Measurements from ENCODE around the gene SLC35D1. TPM values are rescaled to one million over a fixed set of nuclear protein-coding genes. Genes with fewer than 3 reads are reported as not detected.
"Not testable (repeated sequence)": the region's sequence is repeated elsewhere in the genome, so short reads cannot be mapped to it uniquely, and the experiment has no call there.

SLC35D1 gene
- total RNA-seq (ENCODE audit: insufficient read depth, low replicate concordance): 15.9 TPM

DNA sequence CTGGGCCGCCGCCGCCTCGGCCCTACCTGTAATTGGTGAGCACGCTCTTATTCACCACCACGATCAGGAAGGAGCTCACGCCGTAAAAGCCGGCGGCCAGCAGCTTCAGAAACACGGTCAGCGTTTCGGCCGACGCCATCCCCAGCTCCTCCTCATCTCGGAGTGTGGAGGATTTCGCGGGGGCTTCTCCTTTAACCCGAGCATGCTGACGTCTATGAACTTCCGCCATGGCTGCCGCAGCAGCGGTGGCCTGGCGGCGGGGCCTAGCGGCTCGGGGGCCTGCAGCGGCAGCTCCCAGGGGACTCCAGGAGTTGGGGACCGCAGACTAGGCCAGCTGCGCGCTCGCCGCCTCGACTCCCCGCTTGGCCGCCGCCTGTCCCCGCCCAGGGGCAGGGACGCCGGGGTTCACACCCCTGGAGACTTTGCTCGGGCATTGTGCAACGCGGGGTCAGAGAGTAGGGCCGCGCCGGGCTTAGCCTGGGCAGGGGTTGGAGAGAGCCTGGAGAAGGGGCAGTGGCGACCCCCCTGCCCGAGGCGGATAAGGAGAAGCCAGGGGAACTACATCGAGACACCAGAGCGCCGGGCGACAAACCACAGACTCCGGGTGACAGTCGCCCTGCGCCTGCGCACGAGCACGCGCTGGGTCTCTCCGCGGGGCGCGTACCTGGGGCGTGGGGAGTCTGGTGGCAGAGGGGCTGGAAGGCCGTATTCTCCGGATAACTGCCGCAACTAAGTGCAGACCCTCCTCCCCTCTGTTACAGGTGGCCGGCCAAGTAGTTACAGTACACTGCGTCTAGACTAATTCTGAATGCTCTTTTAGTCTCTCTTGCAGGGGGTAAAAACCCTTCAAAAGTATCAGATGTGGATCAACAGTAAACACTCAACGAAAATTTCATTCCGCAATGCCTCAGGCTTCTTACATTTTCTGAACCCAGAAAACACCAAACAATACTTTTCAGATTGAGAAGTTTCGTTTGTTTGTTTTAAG is at the start of gene SLC35D1:
Gene SLC35D1, minus strand, starts transcription at position 364 of the 988 bp plus-strand sequence. Its CDS starts 135 bp downstream, at position 229.
- peak; percentile 83 for DNase-seq (ENCODE audit: low spot score)

DNA sequence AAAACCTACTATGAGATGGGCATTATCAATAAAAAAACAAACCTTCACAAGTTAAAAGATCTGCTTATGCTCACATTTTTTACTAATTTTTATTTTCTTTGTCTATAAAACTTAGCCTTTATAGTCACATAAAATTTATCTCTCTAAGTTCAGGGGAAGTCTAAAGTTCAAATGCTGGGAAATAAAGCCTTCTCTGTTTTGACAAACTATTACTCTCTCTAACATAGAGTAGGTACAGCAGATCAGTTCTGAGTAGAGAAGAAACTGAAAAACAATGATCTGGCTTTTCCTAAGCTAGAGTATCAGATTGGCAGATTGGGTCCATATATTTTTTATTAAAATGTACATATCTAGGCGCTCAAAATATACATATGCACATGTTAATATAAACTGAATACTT is 49.6 kb upstream of the SLC35D1 start:
- no peak for DNase-seq (ENCODE audit: low spot score)

DNA sequence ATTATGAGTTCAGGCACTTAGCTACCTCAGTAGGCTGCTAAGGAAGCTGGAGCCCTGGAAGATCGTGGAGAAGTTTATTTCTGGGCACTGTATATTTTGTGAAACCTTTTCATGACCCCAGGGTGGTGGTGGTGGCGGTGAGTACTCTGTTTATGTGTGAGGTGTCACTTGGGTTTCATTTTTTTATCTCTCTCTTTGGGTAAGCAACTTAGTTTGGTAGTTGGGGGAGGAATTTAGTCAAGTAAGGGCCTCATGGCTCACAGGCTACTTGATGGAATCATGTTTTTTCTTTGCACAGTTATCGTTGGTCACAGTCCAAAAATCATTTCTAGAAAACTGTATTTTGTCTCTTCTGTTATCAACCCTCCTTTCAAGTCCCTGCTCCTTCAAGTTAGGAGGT is 46.9 kb upstream of the SLC35D1 start:
- DNase-seq (ENCODE audit: low spot score): no peak

DNA sequence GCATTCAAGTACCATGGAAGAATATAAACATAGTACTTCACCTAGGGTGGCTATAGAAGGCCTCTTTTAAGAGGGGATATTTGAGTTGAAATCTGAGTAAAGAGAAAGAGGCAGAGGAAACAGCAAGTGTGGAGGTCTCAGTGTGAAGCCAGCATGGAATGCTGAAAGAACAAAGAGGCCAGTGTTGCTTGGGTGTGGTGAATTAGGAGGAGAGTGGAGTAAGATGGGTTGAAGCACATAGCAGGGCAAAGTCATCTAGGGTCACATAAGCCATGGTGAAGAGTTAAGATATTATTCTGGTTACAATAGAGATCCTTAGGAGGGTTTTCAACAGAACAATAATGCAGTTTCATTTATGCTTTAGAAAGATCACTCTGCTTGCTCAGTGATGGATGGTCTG is 43.4 kb upstream of the SLC35D1 start:
- DNase-seq (ENCODE audit: low spot score): no peak

DNA sequence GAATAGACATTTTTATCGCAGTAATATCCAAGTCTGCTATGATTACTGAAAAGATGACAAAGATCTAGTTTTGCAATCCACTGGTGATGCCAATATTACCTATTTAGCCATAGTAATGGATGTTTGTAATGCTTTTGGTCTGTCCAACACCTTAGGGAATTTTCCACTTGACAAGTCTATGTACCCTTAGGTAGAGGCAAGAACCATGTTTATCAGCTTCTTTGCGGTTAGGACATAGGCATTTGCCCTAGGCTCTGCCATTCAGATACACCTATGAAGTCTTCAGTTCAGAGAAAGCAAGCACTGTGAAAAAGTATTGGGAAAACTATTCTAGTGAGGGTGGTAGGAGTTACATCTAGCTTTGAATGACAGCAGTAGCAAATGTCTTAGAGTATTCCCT is 40.2 kb upstream of the SLC35D1 start:
- DNase-seq (ENCODE audit: low spot score): no peak

DNA sequence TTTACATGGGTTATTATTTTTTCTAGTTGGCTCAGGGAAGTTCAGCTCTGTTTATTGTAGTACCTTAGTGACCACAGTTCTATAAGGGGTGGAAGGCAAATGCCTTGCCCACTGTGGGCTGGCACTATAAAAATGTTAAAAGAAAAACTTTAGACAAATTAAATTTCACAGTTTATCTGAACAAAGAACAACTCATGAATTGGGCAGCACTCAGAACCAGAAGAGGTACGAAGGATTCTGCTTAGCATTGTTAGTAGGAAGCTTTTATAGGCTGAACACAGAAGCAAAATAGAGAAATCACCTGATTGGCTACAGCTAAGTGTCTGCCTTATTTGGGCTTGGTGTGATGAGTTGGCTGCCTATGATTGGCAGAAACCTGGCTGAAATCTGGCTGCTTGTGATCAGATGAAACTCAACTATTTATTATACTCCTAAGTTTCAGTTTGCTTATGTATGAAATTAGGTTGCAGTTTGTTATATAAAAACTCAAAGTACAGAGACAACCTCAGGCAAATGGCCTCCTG is 35.8 kb upstream of the SLC35D1 start:
- no peak for DNase-seq (ENCODE audit: low spot score)

DNA sequence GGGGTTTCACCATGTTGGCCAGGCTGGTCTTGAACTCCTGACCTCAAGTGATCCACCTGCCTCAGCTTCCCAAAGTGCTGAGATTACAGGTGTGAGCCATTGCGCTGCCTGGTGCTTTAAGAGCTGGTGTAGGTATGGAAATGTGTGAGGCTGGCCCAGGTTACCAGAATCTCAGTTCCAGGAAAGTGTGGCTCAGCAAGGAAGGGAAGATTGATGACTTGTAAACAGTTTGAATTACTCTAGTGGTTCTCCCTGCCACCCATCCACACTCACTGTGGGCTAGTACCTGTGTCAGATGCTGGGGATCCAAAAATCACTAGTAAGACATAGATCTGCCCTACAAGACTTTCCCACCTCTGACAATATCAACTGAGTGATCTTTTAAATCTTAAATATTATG is 34.5 kb upstream of the SLC35D1 start:
- no peak for DNase-seq (ENCODE audit: low spot score)

DNA sequence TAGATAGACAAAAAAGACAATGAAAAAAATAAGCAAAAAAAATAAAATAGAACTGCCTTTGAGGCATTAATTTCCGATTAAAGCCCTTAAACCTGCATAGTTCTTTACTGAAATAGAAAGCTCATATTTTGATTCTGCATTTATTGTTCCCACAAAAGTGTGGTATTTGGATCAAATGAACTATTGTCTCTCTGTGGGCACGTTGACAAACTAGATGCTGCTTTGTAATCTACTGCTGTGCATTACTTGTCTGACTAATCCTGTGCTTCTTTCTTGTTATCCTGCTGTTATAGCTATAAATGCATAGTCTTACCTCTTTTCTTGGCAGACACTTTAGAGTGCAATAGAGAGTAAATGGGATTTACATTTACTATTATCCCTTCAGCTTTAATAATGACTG is 31.4 kb upstream of the SLC35D1 start:
- DNase-seq (ENCODE audit: low spot score): no peak

DNA sequence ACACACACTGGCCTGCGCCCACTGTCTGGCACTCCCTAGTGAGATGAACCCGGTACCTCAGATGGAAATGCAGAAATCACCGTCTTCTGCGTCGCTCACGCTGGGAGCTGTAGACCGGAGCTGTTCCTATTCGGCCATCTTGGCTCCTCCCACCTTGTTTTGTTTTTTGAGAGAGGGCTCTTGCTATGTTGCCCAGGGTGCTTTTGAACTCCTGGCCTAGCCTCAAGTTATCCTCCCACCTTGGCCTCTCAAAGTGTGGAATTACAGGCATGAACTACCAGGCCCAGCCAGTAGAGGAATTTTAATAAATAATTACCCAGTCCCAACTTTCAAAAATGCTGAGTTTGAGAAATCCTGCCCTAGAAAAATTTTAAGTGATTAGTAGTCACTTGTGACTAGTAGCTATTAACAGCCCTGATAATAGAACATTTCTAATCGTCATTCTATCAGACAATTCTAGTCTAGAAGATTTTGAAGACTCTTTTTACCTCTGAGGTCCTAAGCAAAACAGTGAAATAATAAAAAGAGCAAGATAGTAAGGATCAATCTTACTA is 30.9 kb upstream of the SLC35D1 start:
- no peak for DNase-seq (ENCODE audit: low spot score)

DNA sequence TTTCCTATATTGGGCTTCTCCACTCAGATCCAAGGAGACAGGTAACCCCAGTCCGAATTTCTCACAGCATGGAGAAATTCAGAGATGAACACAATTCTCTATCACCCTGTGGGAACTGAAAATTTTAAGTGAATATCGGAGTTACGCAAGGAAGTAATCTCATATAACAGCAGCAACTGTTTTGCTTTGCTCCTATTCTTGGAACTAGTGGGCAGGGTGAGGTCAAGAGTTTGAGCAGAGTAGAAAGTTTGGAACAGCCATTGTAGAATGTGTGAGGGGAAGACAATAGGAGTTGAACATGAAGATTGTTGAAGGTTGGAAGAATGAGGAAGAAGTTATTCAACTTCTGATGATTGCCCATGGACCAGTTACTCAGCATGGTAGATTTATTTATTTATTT is 24.3 kb upstream of the SLC35D1 start:
- no peak for DNase-seq (ENCODE audit: low spot score)

DNA sequence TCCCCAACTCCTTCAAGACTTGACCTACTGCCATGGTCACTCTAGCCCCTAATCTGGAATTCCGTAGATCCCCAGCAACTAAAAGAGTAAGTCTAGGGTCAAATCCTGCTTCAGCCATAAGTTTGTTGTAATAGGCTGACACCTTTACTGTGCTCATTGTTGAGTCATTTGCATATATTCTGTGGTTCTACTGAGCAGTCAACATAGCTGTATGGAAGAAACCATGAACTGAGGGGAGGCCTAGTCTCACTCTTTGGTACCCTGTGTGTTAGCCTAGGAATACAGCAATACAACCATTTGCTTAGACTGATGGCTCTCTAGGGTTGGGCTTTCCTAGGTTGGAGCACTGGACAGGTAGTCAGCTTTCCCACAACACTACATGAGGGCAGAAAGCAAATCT is 23.6 kb upstream of the SLC35D1 start:
- no peak for DNase-seq (ENCODE audit: low spot score)

DNA sequence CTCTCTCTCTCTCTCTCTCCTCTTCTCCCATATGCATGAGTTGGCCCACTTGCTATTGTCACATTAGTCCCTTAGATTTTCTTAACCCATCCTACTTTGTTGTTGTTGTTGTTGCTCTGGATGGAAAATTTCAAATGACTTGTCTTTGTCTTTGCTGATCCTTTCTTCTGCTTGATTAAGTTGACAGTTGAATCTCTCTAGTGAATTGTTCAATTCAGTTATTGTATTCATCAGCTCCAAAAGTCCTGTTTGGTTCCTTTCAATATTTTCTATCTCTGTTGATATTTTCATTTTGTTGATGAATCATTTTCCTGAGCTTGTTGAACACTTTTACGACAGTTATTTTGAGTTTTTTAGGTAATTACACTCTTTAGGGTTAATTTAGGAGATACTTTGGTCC is 18.8 kb upstream of the SLC35D1 start:
- DNase-seq (ENCODE audit: low spot score): no peak

DNA sequence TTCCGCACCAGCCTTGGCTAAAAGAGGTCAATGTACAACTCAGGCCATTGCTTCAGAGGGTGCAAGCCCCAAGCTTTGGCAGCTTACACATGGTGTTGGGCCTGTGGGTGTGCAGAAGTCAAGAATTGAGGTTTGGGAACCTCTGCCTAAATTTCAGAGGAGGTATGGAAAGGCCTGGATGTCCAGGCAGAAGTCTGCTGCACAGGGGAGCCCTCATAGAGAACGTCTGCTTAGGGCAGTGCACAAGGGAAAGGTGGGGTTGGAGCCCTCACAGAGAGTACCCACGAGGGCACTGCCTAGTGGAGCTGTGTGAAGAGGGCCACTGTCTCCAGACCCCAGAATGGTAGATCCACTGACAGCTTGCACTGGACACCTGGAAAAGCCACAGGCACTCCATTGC is 13.7 kb upstream of the SLC35D1 start:
- not testable (repeated sequence) for DNase-seq (ENCODE audit: low spot score)

DNA sequence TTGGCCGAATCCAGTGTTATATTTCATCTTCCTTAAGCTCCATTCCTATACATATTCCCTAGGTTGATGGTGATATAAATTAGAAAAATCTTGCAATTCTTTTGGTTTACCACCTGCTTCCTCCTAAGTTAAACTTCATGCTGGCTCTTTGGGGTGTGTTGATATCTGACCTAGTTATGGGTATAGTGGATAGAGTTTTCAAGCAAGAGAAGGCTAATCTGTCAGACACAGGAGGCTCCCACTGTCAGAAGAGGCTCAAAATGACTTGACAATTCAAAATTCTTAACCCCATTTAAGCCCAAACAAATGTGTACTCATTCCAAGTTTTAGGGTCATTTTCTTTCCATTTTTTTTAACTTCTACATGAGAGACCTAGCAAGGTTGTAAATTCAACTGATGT is 8.5 kb upstream of the SLC35D1 start:
- DNase-seq (ENCODE audit: low spot score): no peak

DNA sequence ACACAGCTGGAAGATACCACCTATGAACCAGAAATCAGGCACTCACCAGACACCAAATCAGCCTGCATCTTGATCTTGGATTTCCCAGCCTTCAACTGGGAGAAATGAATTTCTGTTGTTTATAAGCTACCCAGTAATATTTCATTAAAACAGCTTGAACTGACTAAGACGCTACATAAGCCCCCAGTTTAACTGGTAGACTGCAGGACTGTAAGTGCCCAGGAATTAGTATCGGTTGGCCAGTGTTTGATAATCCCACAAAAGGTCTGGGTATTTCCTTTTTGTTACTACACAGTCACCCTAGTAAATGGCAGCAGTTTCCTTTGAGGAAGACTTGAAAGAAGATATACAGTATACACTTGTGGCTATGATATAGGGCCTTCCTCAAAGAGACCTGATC is 7.3 kb upstream of the SLC35D1 start:
- no peak for DNase-seq (ENCODE audit: low spot score)

DNA sequence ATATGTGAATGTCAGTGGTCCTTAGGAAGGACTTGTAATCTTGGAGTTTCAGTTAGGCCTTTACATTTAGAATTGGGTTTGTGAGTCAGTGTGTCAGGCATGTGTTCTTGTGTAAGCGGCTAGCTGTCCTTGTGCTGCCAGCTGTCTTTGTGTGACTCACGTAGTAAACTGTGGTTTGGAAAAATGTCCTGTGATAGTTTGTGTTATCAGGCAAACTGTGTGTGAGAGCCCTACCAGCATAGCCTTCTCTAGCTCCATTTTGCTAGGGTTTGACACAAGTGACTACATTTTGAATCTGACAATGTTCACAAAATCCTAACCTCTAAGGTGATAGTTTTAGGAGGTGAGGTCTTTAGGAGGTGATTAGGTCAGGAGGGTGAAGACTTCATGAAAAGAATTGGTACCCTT is 6.9 kb upstream of the SLC35D1 start:
- peak; percentile 45 for DNase-seq (ENCODE audit: low spot score)

DNA sequence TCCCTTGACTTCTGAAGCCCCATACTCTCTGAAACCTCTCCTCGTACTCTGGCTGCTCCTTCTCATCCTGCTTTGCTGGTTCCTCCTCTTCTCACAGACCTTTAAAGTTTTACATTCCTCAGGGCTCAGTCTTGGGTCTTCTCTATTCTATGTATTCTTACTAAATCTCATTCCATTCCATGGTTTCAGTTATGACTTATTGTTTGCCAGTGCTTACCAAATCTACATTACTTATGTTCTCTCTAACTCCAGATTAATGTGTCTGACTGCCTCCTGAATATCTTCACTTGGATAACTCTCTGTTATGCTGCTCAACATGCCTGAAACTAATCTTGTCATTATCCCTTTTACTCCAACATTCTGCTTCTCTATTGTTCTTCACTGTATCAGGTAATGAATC is 5.4 kb upstream of the SLC35D1 start:
- no peak for DNase-seq (ENCODE audit: low spot score)

DNA sequence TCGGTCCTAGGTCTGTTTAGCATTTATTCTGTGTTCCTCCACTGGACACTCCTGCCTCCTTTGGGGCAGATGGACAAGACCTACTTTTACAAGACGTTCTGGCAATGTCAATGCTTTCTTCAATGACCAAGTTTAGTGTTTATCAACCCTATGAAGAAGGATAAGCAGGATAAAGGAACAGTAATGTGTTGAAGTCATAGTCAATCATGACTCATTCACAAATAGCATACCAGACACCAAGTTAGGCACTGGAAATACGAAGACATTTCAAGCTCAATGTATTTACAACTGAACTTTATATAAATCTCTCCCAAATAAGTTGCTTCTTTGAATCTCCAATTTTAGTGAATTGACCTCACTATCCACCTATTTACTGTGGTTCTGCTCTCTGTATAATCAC is 4.8 kb upstream of the SLC35D1 start:
- DNase-seq (ENCODE audit: low spot score): no peak

DNA sequence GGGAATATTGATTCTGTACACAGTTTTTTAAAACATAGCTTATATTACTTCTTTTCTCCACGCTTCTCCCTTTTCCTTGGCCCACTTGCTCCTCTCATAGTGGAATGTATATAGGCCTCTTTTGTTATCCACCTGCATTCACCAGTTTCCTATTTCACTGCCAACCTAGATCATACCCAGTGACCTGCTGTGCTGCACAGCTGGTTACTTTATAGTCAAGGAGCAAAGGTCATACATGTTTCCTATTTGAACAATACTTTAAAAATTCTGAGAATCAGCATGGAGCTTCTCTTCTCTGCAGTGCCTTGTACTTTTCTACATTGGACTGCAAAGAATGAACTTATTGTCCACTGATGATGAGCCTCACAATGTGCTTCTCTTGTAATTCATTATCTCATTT is 4.3 kb upstream of the SLC35D1 start:
- DNase-seq (ENCODE audit: low spot score): no peak

DNA sequence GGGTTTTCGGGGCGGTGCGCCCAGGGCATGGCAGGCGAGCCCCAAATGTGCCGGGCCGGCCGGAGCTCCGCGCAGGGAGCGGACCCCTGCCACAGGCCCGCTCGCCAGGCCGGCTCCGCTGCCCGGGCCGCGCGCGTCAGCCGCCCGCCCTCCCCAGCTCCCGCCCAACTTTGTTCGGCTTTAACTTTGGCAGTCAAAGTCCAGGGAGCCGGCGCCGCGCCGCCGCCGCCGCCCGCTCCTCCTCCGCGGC is 488 bp downstream of the SLC35D1 start:
- DNase-seq (ENCODE audit: low spot score): no peak

DNA sequence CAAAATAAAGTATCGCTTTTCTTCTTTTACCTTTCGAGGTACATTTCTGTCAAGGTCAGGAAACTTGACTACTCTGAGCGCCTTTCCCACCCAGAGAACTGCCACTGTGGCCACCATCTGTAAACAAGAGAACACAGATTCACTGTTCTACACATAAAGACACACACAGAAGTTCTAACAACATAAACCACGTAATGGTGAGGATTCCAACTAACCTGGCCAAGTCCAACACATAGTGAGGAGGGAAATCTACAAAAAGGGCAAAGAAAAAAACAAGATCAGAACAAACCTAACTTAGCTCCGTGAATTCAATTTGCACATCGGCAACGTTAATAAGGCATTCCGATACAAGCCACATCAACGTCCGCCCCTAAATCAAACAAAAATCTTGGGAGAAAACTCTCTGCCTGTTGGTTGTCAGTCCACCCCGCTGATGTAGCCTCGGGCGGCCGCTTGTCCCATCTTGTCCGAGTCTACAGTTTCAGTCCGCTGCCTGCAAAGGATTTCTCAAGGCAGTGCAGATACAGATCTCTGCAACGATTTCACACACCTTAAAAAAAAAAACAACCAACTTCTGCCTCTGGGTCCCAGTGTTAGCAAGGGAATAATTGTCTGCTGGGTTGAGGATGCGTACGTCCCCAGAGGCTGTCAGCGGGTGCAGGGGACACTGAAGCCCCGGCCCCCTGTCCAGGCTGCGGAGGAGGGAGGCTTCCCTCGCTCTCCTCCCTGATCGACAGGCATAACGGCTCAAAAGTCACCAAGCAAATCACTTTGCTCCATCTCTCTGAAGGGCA is 1.0 kb downstream of the SLC35D1 start:
- peak; percentile 81 for DNase-seq (ENCODE audit: low spot score)

DNA sequence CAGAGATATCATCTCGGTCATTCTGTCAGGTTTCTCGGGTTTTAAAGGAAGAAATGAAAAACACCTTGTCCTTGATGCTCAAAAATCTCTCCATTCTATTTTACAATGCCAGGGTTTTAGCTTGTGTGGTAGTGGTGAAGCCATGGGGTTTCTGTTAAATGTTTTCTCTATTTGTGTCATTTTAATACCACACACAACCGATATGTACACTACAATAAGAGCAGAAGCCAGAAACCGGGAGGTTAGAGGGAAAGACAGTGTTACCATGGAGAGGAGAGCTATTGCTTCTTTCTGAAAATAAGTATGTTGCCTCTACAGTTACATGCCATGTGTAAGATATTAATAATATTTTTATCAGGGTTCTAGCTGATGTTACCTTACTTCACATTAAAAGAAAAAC is 2.8 kb downstream of the SLC35D1 start:
- no peak for DNase-seq (ENCODE audit: low spot score)

Measured in umbilical cord (tissue), 2 donors.